Left renal cortex interstitium (tissue), 4 donors: ENCODE data around the gene POLR3G. TPM values are rescaled to one million over a fixed set of nuclear protein-coding genes. Genes with fewer than 3 reads are reported as not detected.
A peak's percentile ranks its signal among the peaks of the same experiment; 100 is the strongest.

ENCODE experiments used
- DNase-seq, 4 donors: peaks; one replicate each; pipeline ENCODE4 v3.0.0-alpha.2; 2013; ENCODE audit warnings: low read depth in 4 of 4, low spot score in 2 of 4, missing footprints in 1 of 4
- polyA plus RNA-seq, 4 donors: library from polyadenylated mRNA; unstranded; fragments of 120-200 nt; gene quantifications; one replicate each; pipeline ENCODE4 v1.2.1, GENCODE V29; 2013; ENCODE audit not compliant: insufficient read length in 4 of 4

The POLR3G gene
- polyA plus RNA-seq, 4 donors, result 1.4 to 4.1 (median 2.3) TPM

- no peak for DNase-seq
These were observed 20.5 kb downstream of the POLR3G start for GRCh38 chr5:90495146-90495545.

GRCh38 chr5:90503596-90503995, 28.9 kb downstream of the POLR3G start:
- DNase-seq, result no peak

GRCh38 chr5:90504743-90505142, 30.1 kb downstream of the POLR3G start:
- no peak for DNase-seq

- no peak for DNase-seq
These were observed 31.6 kb downstream of the POLR3G start for GRCh38 chr5:90506221-90506620.

GRCh38 chr5:90510438-90510837, 35.8 kb downstream of the POLR3G start:
- no peak for DNase-seq

- DNase-seq, result no peak
These were observed 39.9 kb downstream of the POLR3G start for GRCh38 chr5:90514520-90514919.

GRCh38 chr5:90518661-90519060, 44.0 kb downstream of the POLR3G start:
- no peak for DNase-seq

- DNase-seq, result no peak
These were observed 44.4 kb downstream of the POLR3G start for GRCh38 chr5:90519081-90519480.

- peak in 3 of 4 donors; percentile 15 to 62 (median 34) for DNase-seq
These were observed 54.0 kb downstream of the POLR3G start for GRCh38 chr5:90528601-90529193.

- DNase-seq, result peak; percentile 83 to 92 (median 86)
These were observed 54.7 kb downstream of the POLR3G start, which contains the start of gene LYSMD3 for GRCh38 chr5:90529194-90529938. TSS of gene LYSMD3 (minus strand) at chr5:90529584. CDS start at chr5:90525289, 4,295 bp downstream.

- DNase-seq, result peak; percentile 64 to 90 (median 72)
These were observed 55.4 kb downstream of the POLR3G start for GRCh38 chr5:90529939-90530677.

- no peak for DNase-seq
These were observed 56.2 kb downstream of the POLR3G start for GRCh38 chr5:90530736-90531487.

GRCh38 chr5:90533794-90534193, 59.1 kb downstream of the POLR3G start:
- DNase-seq, result no peak

- no peak for DNase-seq
These were observed 60.3 kb downstream of the POLR3G start for GRCh38 chr5:90534922-90535321.

- DNase-seq, result no peak
These were observed 68.3 kb downstream of the POLR3G start for GRCh38 chr5:90542827-90543519.

- no peak for DNase-seq
These were observed 70.8 kb downstream of the POLR3G start for GRCh38 chr5:90545511-90545910.

GRCh38 chr5:90546216-90546837, 71.7 kb downstream of the POLR3G start:
- DNase-seq, result no peak

- no peak for DNase-seq
These were observed 72.4 kb downstream of the POLR3G start for GRCh38 chr5:90547072-90547536.

GRCh38 chr5:90548069-90548593, 73.5 kb downstream of the POLR3G start:
- no peak for DNase-seq
